ENCODE results near the gene DFFB.

GRCh38 chr1:3886691-3887090, 29.4 kb downstream of the DFFB start:
- TF ChIP-seq POLR2A (IDR thresholded peaks at IDR 0.05; ENCODE audit: low read length): no peak
- TF ChIP-seq GATA1 (IDR thresholded peaks at IDR 0.05; ENCODE audit: low read depth, low read length): no peak
